ENCODE data around the gene TXNRD3.
"Not testable (repeated sequence)": the region's sequence is repeated elsewhere in the genome, so short reads cannot be mapped to it uniquely, and the experiment has no call there.

The TXNRD3 gene

DNA sequence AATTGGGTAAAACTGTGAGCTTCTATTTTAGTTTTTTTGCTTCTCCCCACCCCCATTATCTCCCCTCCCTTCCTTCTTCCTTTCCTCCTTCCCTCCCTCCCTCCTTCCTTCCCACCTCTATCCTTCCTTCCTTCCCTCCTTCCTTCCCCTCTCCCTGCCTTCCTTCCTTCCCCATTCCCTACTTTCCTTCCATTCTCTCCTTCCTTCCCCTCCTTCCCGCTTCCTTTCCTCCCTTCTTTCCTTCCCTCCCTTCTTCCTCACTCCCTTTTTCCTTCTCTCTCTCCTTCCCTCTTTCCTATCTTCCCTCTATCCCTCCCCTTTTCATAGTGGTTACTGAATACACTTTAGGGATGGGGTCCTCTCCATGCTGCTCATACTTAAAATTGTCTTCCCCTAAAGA, 55.8 kb downstream of the TXNRD3 start:
- H3K4me3 ChIP-seq (ENCODE audit: low read length), result no peak overlapping the region
- no peaks in the 10 kb centered on the region for H3K9me3 ChIP-seq (ENCODE audit: control insufficient read depth, insufficient read depth, low read length)
- DNase-seq (ENCODE audit: low read depth, low spot score), result no peak
- H3K27me3 ChIP-seq (ENCODE audit: control insufficient read depth, insufficient read depth, low read length), result no peaks in the 10 kb centered on the region
- no peaks in the 10 kb centered on the region for H3K36me3 ChIP-seq (ENCODE audit: control insufficient read depth, insufficient read depth, low read length)
- WGBS (ENCODE audit: insufficient coverage, insufficient read length), result 100% methylated on average over 1 of the region's 1 CpG
- no peaks in the 10 kb centered on the region for H3K4me1 ChIP-seq (ENCODE audit: control insufficient read depth, insufficient read depth, low read length)
- H3K27ac ChIP-seq (ENCODE audit: low read length), result no peak overlapping the region

DNA sequence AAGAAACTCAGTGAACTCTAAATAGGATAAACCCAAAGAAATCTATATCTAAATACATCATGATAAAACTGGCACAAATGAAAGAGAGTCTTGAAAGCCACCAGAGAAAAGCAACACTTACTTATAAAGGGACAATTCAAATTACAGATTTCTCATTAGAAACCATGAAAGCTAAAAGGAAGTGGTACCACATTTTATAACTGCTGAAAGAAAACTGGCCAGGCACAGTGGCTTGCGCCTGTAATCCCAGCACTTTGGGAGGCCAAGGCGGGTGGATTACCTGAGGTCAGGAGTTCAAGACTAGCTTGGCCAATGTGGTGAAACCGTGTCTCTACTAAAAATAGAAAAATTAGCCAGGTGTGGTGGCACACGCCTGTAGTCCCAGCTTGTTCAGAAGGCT, 59.4 kb downstream of the TXNRD3 start:
- H3K4me3 ChIP-seq (ENCODE audit: low read length); H3K4me1 ChIP-seq (ENCODE audit: control insufficient read depth, insufficient read depth, low read length); H3K27me3 ChIP-seq (ENCODE audit: control insufficient read depth, insufficient read depth, low read length); DNase-seq (ENCODE audit: low read depth, low spot score); H3K36me3 ChIP-seq (ENCODE audit: control insufficient read depth, insufficient read depth, low read length); H3K27ac ChIP-seq (ENCODE audit: low read length); H3K9me3 ChIP-seq (ENCODE audit: control insufficient read depth, insufficient read depth, low read length): not testable (repeated sequence)
- WGBS (ENCODE audit: insufficient coverage, insufficient read length), result no CpG with 5 or more reads among the region's 4 CpGs

GRCh38 chr3:126591515-126591914, 63.4 kb downstream of the TXNRD3 start:
- H3K27me3 ChIP-seq (ENCODE audit: control insufficient read depth, insufficient read depth, low read length); H3K36me3 ChIP-seq (ENCODE audit: control insufficient read depth, insufficient read depth, low read length); H3K4me3 ChIP-seq (ENCODE audit: low read length); H3K27ac ChIP-seq (ENCODE audit: low read length); H3K4me1 ChIP-seq (ENCODE audit: control insufficient read depth, insufficient read depth, low read length); DNase-seq (ENCODE audit: low read depth, low spot score); H3K9me3 ChIP-seq (ENCODE audit: control insufficient read depth, insufficient read depth, low read length): not testable (repeated sequence)
- no CpG with 5 or more reads among the region's 5 CpGs for WGBS (ENCODE audit: insufficient coverage, insufficient read length)

- no peak overlapping the region for H3K27ac ChIP-seq (ENCODE audit: low read length)
- no CpG with 5 or more reads among the region's 4 CpGs for WGBS (ENCODE audit: insufficient coverage, insufficient read length)
- no peak overlapping the region for H3K4me3 ChIP-seq (ENCODE audit: low read length)
- no peaks in the 10 kb centered on the region for H3K4me1 ChIP-seq (ENCODE audit: control insufficient read depth, insufficient read depth, low read length)
- DNase-seq (ENCODE audit: low read depth, low spot score), result no peak
- no peaks in the 10 kb centered on the region for H3K36me3 ChIP-seq (ENCODE audit: control insufficient read depth, insufficient read depth, low read length)
- H3K9me3 ChIP-seq (ENCODE audit: control insufficient read depth, insufficient read depth, low read length), result no peaks in the 10 kb centered on the region
- H3K27me3 ChIP-seq (ENCODE audit: control insufficient read depth, insufficient read depth, low read length), result no peaks in the 10 kb centered on the region
Measured at GRCh38 chr3:126582311-126582710, 72.6 kb downstream of the TXNRD3 start.

GRCh38 chr3:126581569-126581968, 73.4 kb downstream of the TXNRD3 start:
- Histone ChIP-seq H3K9me3 (ENCODE audit: control insufficient read depth, insufficient read depth, low read length) (no peaks in the 10 kb centered on the region), H3K36me3 (ENCODE audit: control insufficient read depth, insufficient read depth, low read length) (no peaks in the 10 kb centered on the region), H3K27me3 (ENCODE audit: control insufficient read depth, insufficient read depth, low read length) (no peaks in the 10 kb centered on the region), H3K4me1 (ENCODE audit: control insufficient read depth, insufficient read depth, low read length) (no peaks in the 10 kb centered on the region), H3K4me3 (ENCODE audit: low read length) (no peak overlapping the region), H3K27ac (ENCODE audit: low read length) (no peak overlapping the region)
- no peak for DNase-seq (ENCODE audit: low read depth, low spot score)
- no CpG with 5 or more reads among the region's 2 CpGs for WGBS (ENCODE audit: insufficient coverage, insufficient read length)

GRCh38 chr3:126580746-126581145, 74.2 kb downstream of the TXNRD3 start:
- no peaks in the 10 kb centered on the region for H3K36me3 ChIP-seq (ENCODE audit: control insufficient read depth, insufficient read depth, low read length)
- no peaks in the 10 kb centered on the region for H3K9me3 ChIP-seq (ENCODE audit: control insufficient read depth, insufficient read depth, low read length)
- no peak overlapping the region for H3K27ac ChIP-seq (ENCODE audit: low read length)
- no peak overlapping the region for H3K4me3 ChIP-seq (ENCODE audit: low read length)
- no CpG with 5 or more reads among the region's 5 CpGs for WGBS (ENCODE audit: insufficient coverage, insufficient read length)
- H3K27me3 ChIP-seq (ENCODE audit: control insufficient read depth, insufficient read depth, low read length), result no peaks in the 10 kb centered on the region
- no peak for DNase-seq (ENCODE audit: low read depth, low spot score)
- no peaks in the 10 kb centered on the region for H3K4me1 ChIP-seq (ENCODE audit: control insufficient read depth, insufficient read depth, low read length)

- Histone ChIP-seq H3K4me1 (ENCODE audit: control insufficient read depth, insufficient read depth, low read length) (no peaks in the 10 kb centered on the region), H3K36me3 (ENCODE audit: control insufficient read depth, insufficient read depth, low read length) (no peaks in the 10 kb centered on the region), H3K4me3 (ENCODE audit: low read length) (no peak overlapping the region), H3K27ac (ENCODE audit: low read length) (no peak overlapping the region), H3K27me3 (ENCODE audit: control insufficient read depth, insufficient read depth, low read length) (no peaks in the 10 kb centered on the region), H3K9me3 (ENCODE audit: control insufficient read depth, insufficient read depth, low read length) (no peaks in the 10 kb centered on the region)
- WGBS (ENCODE audit: insufficient coverage, insufficient read length), result no CpG with 5 or more reads among the region's 7 CpGs
- DNase-seq (ENCODE audit: low read depth, low spot score), result no peak
Measured at GRCh38 chr3:126578702-126579101, 76.2 kb downstream of the TXNRD3 start.

DNA sequence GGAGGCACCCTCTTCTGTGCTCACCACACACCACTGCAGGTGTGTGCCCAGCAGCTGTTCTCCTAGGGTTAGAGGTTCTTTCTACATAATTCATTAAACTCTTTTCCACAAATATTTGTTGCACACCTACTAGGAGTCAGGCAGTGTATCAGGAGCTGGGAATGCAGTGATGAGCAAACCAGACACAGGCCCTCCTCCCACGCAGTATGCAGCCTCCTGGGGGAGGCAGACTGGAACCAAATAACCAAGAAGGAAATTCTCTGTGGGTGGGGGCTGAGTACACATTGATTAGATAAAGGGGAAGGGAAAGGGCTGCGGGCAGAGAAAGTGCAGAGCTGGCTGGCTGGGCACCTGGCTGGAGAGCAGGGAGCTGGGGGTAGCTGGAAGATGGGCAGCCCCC, 77.7 kb downstream of the TXNRD3 start:
- WGBS (ENCODE audit: insufficient coverage, insufficient read length), result no CpG with 5 or more reads among the region's 2 CpGs

GRCh38 chr3:126573492-126574117, 81.3 kb downstream of the TXNRD3 start:
- Histone ChIP-seq H3K36me3 (ENCODE audit: control insufficient read depth, insufficient read depth, low read length) (no peaks in the 10 kb centered on the region), H3K4me1 (ENCODE audit: control insufficient read depth, insufficient read depth, low read length) (no peaks in the 10 kb centered on the region; the same call in 1 of the 2 replicates), H3K27ac (ENCODE audit: low read length) (no peak overlapping the region), H3K27me3 (ENCODE audit: control insufficient read depth, insufficient read depth, low read length) (no peaks in the 10 kb centered on the region), H3K9me3 (ENCODE audit: control insufficient read depth, insufficient read depth, low read length) (no peaks in the 10 kb centered on the region), H3K4me3 (ENCODE audit: low read length) (no peak overlapping the region)
- no peak for DNase-seq (ENCODE audit: low read depth, low spot score)
- no CpG with 5 or more reads among the region's 15 CpGs for WGBS (ENCODE audit: insufficient coverage, insufficient read length)

More for the DNA sequence above, 77.7 kb downstream of the TXNRD3 start:
- Histone ChIP-seq H3K4me1 (ENCODE audit: control insufficient read depth, insufficient read depth, low read length) (no peaks in the 10 kb centered on the region; the same call in 1 of the 2 replicates), H3K36me3 (ENCODE audit: control insufficient read depth, insufficient read depth, low read length) (no peaks in the 10 kb centered on the region), H3K27me3 (ENCODE audit: control insufficient read depth, insufficient read depth, low read length) (no peaks in the 10 kb centered on the region), H3K4me3 (ENCODE audit: low read length) (no peak overlapping the region), H3K27ac (ENCODE audit: low read length) (no peak overlapping the region), H3K9me3 (ENCODE audit: control insufficient read depth, insufficient read depth, low read length) (no peaks in the 10 kb centered on the region)
- no peak for DNase-seq (ENCODE audit: low read depth, low spot score)

DNA sequence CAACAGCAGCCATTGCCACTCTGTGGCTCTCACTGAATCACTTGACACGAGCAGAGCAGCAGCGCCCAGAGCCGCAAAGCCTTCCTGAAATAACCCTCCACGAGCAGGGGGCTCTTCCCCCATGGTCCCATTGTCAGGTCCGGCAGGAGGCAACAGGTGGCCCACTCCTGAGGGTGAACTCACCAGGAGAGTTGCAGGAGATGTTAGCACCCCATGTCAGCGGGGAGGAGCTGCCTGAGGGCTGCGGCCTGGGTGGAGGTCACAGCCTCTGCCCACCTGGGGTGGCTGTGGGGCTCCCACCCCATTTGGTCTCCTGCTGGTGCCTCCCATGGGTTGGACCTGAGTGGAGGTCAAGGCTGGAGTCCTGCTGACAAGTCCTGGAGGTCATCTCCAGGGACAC, 83.8 kb downstream of the TXNRD3 start:
- no peaks in the 10 kb centered on the region; the same call in 1 of the 2 replicates for H3K4me1 ChIP-seq (ENCODE audit: control insufficient read depth, insufficient read depth, low read length)
- no peaks in the 10 kb centered on the region for H3K36me3 ChIP-seq (ENCODE audit: control insufficient read depth, insufficient read depth, low read length)
- no peak overlapping the region for H3K4me3 ChIP-seq (ENCODE audit: low read length)
- no CpG with 5 or more reads among the region's 7 CpGs for WGBS (ENCODE audit: insufficient coverage, insufficient read length)
- no peak for DNase-seq (ENCODE audit: low read depth, low spot score)
- no peak overlapping the region for H3K27ac ChIP-seq (ENCODE audit: low read length)
- no peaks in the 10 kb centered on the region for H3K27me3 ChIP-seq (ENCODE audit: control insufficient read depth, insufficient read depth, low read length)
- no peaks in the 10 kb centered on the region for H3K9me3 ChIP-seq (ENCODE audit: control insufficient read depth, insufficient read depth, low read length)

DNA sequence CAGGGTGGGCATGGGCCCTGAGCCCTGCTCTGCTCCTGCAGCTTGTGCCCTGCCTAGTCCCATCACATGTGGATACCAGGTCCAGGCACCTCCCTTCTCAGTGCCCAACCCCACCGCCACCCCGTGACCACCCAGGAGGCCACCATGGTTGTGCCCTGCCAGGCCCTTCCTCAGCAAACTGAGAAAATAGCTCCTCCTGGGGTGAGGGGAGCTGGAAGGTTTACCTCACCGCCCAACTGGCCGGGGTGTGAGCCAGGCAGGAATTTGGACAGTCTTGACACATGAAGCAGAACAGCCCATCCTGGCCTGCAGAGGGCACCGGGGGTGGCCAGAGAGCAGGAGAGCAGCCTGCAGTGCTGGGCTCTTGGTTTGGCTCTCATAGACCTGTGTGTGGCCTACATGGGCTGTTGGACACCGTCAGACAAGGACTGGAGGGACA, 84.8 kb downstream of the TXNRD3 start:
- H3K9me3 ChIP-seq (ENCODE audit: control insufficient read depth, insufficient read depth, low read length), result no peaks in the 10 kb centered on the region
- no peak overlapping the region for H3K4me3 ChIP-seq (ENCODE audit: low read length)
- H3K4me1 ChIP-seq (ENCODE audit: control insufficient read depth, insufficient read depth, low read length), result no peaks in the 10 kb centered on the region; the same call in 1 of the 2 replicates
- H3K27me3 ChIP-seq (ENCODE audit: control insufficient read depth, insufficient read depth, low read length), result no peaks in the 10 kb centered on the region
- no peak overlapping the region for H3K27ac ChIP-seq (ENCODE audit: low read length)
- no peak for DNase-seq (ENCODE audit: low read depth, low spot score)
- H3K36me3 ChIP-seq (ENCODE audit: control insufficient read depth, insufficient read depth, low read length), result no peaks in the 10 kb centered on the region
- no CpG with 5 or more reads among the region's 6 CpGs for WGBS (ENCODE audit: insufficient coverage, insufficient read length)
